Measurements from ENCODE around the gene TMEM97.

- TF ChIP-seq CTCF (IDR thresholded peaks at IDR 0.05) (no peak), POLR2AphosphoS5 (IDR thresholded peaks at IDR 0.05) (no peak), POLR2A (IDR thresholded peaks at IDR 0.05) (no peak), EP300 (IDR thresholded peaks at IDR 0.05) (no peak)
Observed at GRCh38 chr17:28290703-28291102, 28.3 kb upstream of the TMEM97 start.
